ENCODE data around the gene CEP41. TPM values are rescaled to one million over a fixed set of nuclear protein-coding genes. Genes with fewer than 3 reads are reported as not detected.
"Not testable (repeated sequence)": the region's sequence is repeated elsewhere in the genome, so short reads cannot be mapped to it uniquely, and the experiment has no call there.

CEP41 gene
- total RNA-seq, 1 donor from 2014 or later = 34.7 TPM

GRCh38 chr7:130461272-130461671, 20.5 kb upstream of the CEP41 start:
- peaks cover 16% of the 10 kb centered on the region for H3K36me3 Mint-ChIP-seq (ENCODE audit: unreplicated experiment)
- H3K9me3 Mint-ChIP-seq (ENCODE audit: unreplicated experiment) = peaks cover 1% of the 10 kb centered on the region
- no peak overlapping the region for H3K4me3 Mint-ChIP-seq (ENCODE audit: unreplicated experiment)
- no peaks in the 10 kb centered on the region for H3K27me3 Mint-ChIP-seq (ENCODE audit: unreplicated experiment)
- DNase-seq = no peak
- H3K27ac Mint-ChIP-seq (ENCODE audit: unreplicated experiment) = no peak overlapping the region
- no peaks in the 10 kb centered on the region for H3K4me1 Mint-ChIP-seq (ENCODE audit: low read depth, unreplicated experiment)
- no peak for TF ChIP-seq CTCF (IDR thresholded peaks at IDR 0.05; ENCODE audit: partially characterized antibody, unreplicated experiment)

DNA sequence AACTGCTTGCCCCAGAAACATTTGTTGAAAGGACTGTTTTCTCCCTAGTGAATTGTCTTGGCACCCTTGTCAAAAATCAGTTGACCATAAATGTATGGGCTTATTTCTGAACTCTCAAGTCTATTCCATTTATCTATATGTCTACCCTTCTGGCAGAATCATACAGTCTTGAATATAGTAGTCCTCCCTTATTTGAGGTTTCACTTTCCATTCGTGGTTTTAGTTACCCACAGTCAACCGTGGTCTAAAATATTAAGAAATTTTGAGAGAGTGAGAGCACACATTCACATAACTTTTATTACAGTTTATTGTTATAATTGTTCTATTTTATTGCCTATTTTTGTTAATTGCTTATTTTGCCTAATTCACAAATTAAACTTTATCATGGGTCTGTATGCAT, 17.4 kb upstream of the CEP41 start:
- peaks cover 11% of the 10 kb centered on the region for H3K36me3 Mint-ChIP-seq (ENCODE audit: unreplicated experiment)
- H3K27ac Mint-ChIP-seq (ENCODE audit: unreplicated experiment) = no peak overlapping the region
- TF ChIP-seq CTCF (IDR thresholded peaks at IDR 0.05; ENCODE audit: partially characterized antibody, unreplicated experiment) = no peak
- H3K4me1 Mint-ChIP-seq (ENCODE audit: low read depth, unreplicated experiment) = no peaks in the 10 kb centered on the region
- H3K9me3 Mint-ChIP-seq (ENCODE audit: unreplicated experiment) = peaks cover 1% of the 10 kb centered on the region
- DNase-seq = no peak
- H3K4me3 Mint-ChIP-seq (ENCODE audit: unreplicated experiment) = no peak overlapping the region
- no peaks in the 10 kb centered on the region for H3K27me3 Mint-ChIP-seq (ENCODE audit: unreplicated experiment)

GRCh38 chr7:130454959-130455358, 14.1 kb upstream of the CEP41 start:
- Mint-ChIP-seq H3K4me3 (ENCODE audit: unreplicated experiment) (no peak overlapping the region), H3K36me3 (ENCODE audit: unreplicated experiment) (peaks cover 11% of the 10 kb centered on the region), H3K27me3 (ENCODE audit: unreplicated experiment) (no peaks in the 10 kb centered on the region), H3K27ac (ENCODE audit: unreplicated experiment) (no peak overlapping the region), H3K9me3 (ENCODE audit: unreplicated experiment) (peaks cover 4% of the 10 kb centered on the region), H3K4me1 (ENCODE audit: low read depth, unreplicated experiment) (peaks cover 7% of the 10 kb centered on the region)
- no peak for TF ChIP-seq CTCF (IDR thresholded peaks at IDR 0.05; ENCODE audit: partially characterized antibody, unreplicated experiment)
- DNase-seq = no peak

DNA sequence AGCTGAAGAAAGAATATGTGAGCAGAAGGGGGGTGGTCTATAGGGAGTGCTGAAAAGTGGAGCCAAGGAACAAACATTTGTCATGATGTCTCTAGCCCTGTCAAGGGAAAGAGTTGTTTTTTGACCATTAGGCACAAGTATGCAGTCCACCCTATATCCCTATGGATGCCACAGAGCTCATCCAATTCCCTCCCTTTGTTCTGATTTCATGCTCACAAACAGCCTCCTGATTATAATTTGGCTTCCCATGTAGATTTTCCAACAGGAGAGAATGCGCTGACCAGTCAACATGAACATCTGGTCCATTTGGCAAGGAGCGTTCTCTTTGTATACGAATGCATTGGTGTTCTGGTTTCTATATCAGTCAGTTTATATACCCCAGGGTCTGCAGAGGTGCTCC, 12.1 kb upstream of the CEP41 start:
- no peak for DNase-seq
- Mint-ChIP-seq H3K4me1 (ENCODE audit: low read depth, unreplicated experiment) (peaks cover 7% of the 10 kb centered on the region), H3K27ac (ENCODE audit: unreplicated experiment) (no peak overlapping the region), H3K4me3 (ENCODE audit: unreplicated experiment) (no peak overlapping the region), H3K27me3 (ENCODE audit: unreplicated experiment) (no peaks in the 10 kb centered on the region), H3K36me3 (ENCODE audit: unreplicated experiment) (peaks cover 5% of the 10 kb centered on the region), H3K9me3 (ENCODE audit: unreplicated experiment) (peaks cover 3% of the 10 kb centered on the region)
- TF ChIP-seq CTCF (IDR thresholded peaks at IDR 0.05; ENCODE audit: partially characterized antibody, unreplicated experiment) = no peak

GRCh38 chr7:130451344-130451743, 10.5 kb upstream of the CEP41 start:
- H3K4me1 Mint-ChIP-seq (ENCODE audit: low read depth, unreplicated experiment); H3K36me3 Mint-ChIP-seq (ENCODE audit: unreplicated experiment); H3K27ac Mint-ChIP-seq (ENCODE audit: unreplicated experiment); H3K9me3 Mint-ChIP-seq (ENCODE audit: unreplicated experiment); DNase-seq; H3K4me3 Mint-ChIP-seq (ENCODE audit: unreplicated experiment); H3K27me3 Mint-ChIP-seq (ENCODE audit: unreplicated experiment): not testable (repeated sequence)

GRCh38 chr7:130446259-130446658, 5.4 kb upstream of the CEP41 start:
- H3K9me3 Mint-ChIP-seq (ENCODE audit: unreplicated experiment) = peaks cover 6% of the 10 kb centered on the region
- H3K4me1 Mint-ChIP-seq (ENCODE audit: low read depth, unreplicated experiment) = peaks cover 8% of the 10 kb centered on the region
- no peak overlapping the region for H3K4me3 Mint-ChIP-seq (ENCODE audit: unreplicated experiment)
- peaks cover 5% of the 10 kb centered on the region for H3K36me3 Mint-ChIP-seq (ENCODE audit: unreplicated experiment)
- no peak for DNase-seq
- H3K27ac Mint-ChIP-seq (ENCODE audit: unreplicated experiment) = no peak overlapping the region
- no peaks in the 10 kb centered on the region for H3K27me3 Mint-ChIP-seq (ENCODE audit: unreplicated experiment)
- no peak for TF ChIP-seq CTCF (IDR thresholded peaks at IDR 0.05; ENCODE audit: partially characterized antibody, unreplicated experiment)
